K562 (cell line): Measurements from ENCODE around the gene RNFT2. TPM values are rescaled to one million over a fixed set of nuclear protein-coding genes. Genes with fewer than 3 reads are reported as not detected.
A peak's percentile ranks its signal among the peaks of the same experiment; 100 is the strongest.

Source experiments
- ATAC-seq: fragments of 200-7000 bp; cut with Tn5 transposase; 3 replicates; pipeline ENCODE4 v1.9.1; 2020; ENCODE audit warnings: moderate library complexity
- BruUV-seq: library from RNA; stranded (reverse); fragments of 400-500 nt; replicated peaks from 2 replicates; lab custom pipeline; 2021; lab: Mats Ljungman, UMichigan
- CTCF ChIA-PET: fragments of 300-600 bp; formaldehyde crosslinking; extraction: SDS; loops from one replicate; lab custom pipeline; 2021; ENCODE audit warnings: low intra/inter-chr PET ratio; lab: Yijun Ruan, JAX
- POLR2A ChIA-PET: fragments of 300-600, 350-650 bp; sonication (Branson Sonifier 250); formaldehyde crosslinking; extraction: SDS; loops from one replicate; lab custom pipeline; 2021; ENCODE audit warnings: antibody characterized with exemption, inconsistent platforms; lab: Yijun Ruan, JAX
- DNase-seq, 4 experiments: peaks; one replicate each; pipeline versions ENCODE4 v3.0.0 to v3.0.0-alpha.2; 2011 to 2018; ENCODE audit warnings: low spot score in 3 of 4, mixed read lengths in 3 of 4; ENCODE audit errors: extremely low read depth in 1 of 4
- FAIRE-seq: peaks from 2 replicates; lab custom pipeline; 2011; peaks lifted over from hg19 to GRCh38; lab: Jason Lieb, UNC
- H2AFZ ChIP-seq: 2 replicates; pipeline ENCODE4 v1.6.0; 2011; ENCODE audit warnings: low read depth, low read length, control low read depth, inconsistent platforms
- H3K27ac ChIP-seq: fragments of 200-600 bp; 3 replicates; pipeline ENCODE4 v1.8.0; 2011; ENCODE audit warnings: low read depth, mild to moderate bottlenecking, control low read depth, inconsistent platforms, low read length, moderate library complexity, mixed read lengths; ENCODE audit errors: extremely low read depth
- H3K27me3 ChIP-seq, 2 experiments: fragments of 300-600 bp in 1 of 2; 2 replicates in 1 of 2; 3 replicates in 1 of 2; pipeline versions ENCODE4 v1.6.0 to v1.8.0; 2011; ENCODE audit warnings: inconsistent platforms in 2 of 2, low read length in 2 of 2, mild to moderate bottlenecking in 1 of 2, mixed read lengths in 1 of 2, moderate library complexity in 1 of 2; ENCODE audit not compliant: control insufficient read depth in 2 of 2, insufficient read depth in 2 of 2
- H3K36me3 ChIP-seq: fragments of 300-600 bp; 3 replicates; pipeline ENCODE4 v1.8.0; 2011; ENCODE audit warnings: mild to moderate bottlenecking, low read length, inconsistent platforms; ENCODE audit not compliant: control insufficient read depth, insufficient read depth
- H3K4me1 ChIP-seq, 2 experiments: fragments of 200-600 bp in 1 of 2; replicated peaks in 1 of 2; 2 replicates in 1 of 2; 3 replicates in 1 of 2; pipeline versions ENCODE4 v1.5.1 to v1.8.0; 2011; ENCODE audit warnings: inconsistent platforms in 2 of 2, low read length in 2 of 2, mild to moderate bottlenecking in 1 of 2, mixed read lengths in 1 of 2, moderate library complexity in 1 of 2; ENCODE audit not compliant: control insufficient read depth in 2 of 2, insufficient read depth in 2 of 2
- H3K4me2 ChIP-seq: 2 replicates; pipeline ENCODE4 v1.6.1; 2011; ENCODE audit warnings: low read length, control low read depth, inconsistent platforms, mixed read lengths; ENCODE audit not compliant: insufficient read depth
- H3K4me3 ChIP-seq: fragments of 200-600 bp; sonication (generic), shearing (Covaris generic); 2 replicates; pipeline ENCODE4 v1.5.1; 2016; ENCODE audit warnings: control low read depth, inconsistent platforms
- H3K79me2 ChIP-seq: fragments of 200-600 bp; 3 replicates; pipeline ENCODE4 v1.8.0; 2011; ENCODE audit warnings: low read length, inconsistent platforms; ENCODE audit not compliant: control insufficient read depth, insufficient read depth
- H3K9ac ChIP-seq, 2 experiments: 2 replicates each; pipeline versions ENCODE4 v1.6.0 to v1.6.1; 2011; ENCODE audit warnings: low read depth in 2 of 2, low read length in 2 of 2, control low read depth in 1 of 2, inconsistent platforms in 1 of 2, mild to moderate bottlenecking in 1 of 2, mixed read lengths in 1 of 2; ENCODE audit not compliant: insufficient read depth in 1 of 2
- H3K9me1 ChIP-seq: one replicate; pipeline ENCODE4 v1.6.0; 2011; ENCODE audit warnings: inconsistent platforms, mild to moderate bottlenecking, low read length, moderate library complexity; ENCODE audit not compliant: control insufficient read depth, insufficient read depth
- H3K9me3 ChIP-seq: replicated peaks from 2 replicates; pipeline ENCODE4 v1.5.1; 2011; ENCODE audit warnings: low read depth, low read length, inconsistent platforms; ENCODE audit not compliant: control insufficient read depth, insufficient read depth
- H4K20me1 ChIP-seq: replicated peaks from 2 replicates; pipeline ENCODE4 v1.6.1; 2011; ENCODE audit warnings: low read length, inconsistent platforms, mixed read lengths; ENCODE audit not compliant: control insufficient read depth, insufficient read depth
- RBM25 ChIP-seq: fragments of 200-400 bp; formaldehyde crosslinking; IDR thresholded peaks from 2 replicates; pipeline ENCODE4 v1.6.1; 2018; ENCODE audit warnings: low read length, low read depth, moderate library complexity; ENCODE audit not compliant: severe bottlenecking
- SMAD2 ChIP-seq: fragments of 150-350 bp; IDR thresholded peaks from 2 replicates; pipeline ENCODE4 v1.6.1; 2014; ENCODE audit warnings: low read depth, mild to moderate bottlenecking, low read length
- ZNF212 ChIP-seq: fragments of 450-650 bp; formaldehyde crosslinking; IDR thresholded peaks from 2 replicates; pipeline ENCODE4 v1.4.0; 2020; ENCODE audit warnings: mild to moderate bottlenecking
- WGBS: fragments of 100-300 bp; shearing (Covaris generic); methylation state at CpG from one replicate; pipeline ENCODE4 v1.1.6; 2016; ENCODE audit warnings: low coverage, mixed read lengths; ENCODE audit not compliant: insufficient coverage; ENCODE audit errors: missing lambda C conversion rate; 5-methylcytosine and 5-hydroxymethylcytosine counted together
- in situ Hi-C: fragments of 300-500 bp; cut with MboI; formaldehyde crosslinking; loops from 4 replicates; pipeline ENCODE4 v1.15.0; 2018; ENCODE audit warnings: inconsistent platforms, mixed read lengths
- intact Hi-C: fragments of 100-400 bp; cut with micrococcal nuclease; formaldehyde crosslinking; loops from 2 replicates; pipeline ENCODE4 v1.14.2; 2022
- polyA plus RNA-seq, 8 experiments: library from polyadenylated mRNA; depleted of rRNA in 4 of 8; stranded (reverse) in 5 of 8; unstranded in 3 of 8; fragments of >200 nt; fragmentation: Nextera tagmentation in 2 of 8; fragmentation: Illumina TruSeq in 1 of 8; extraction: Ambion mirVana in 2 of 8; extraction: Trizol in 1 of 8; gene quantifications; 2 replicates each; pipeline versions ENCODE4 v1.2.1 to v1.2.3, GENCODE V29; 2011 to 2014; ENCODE audit warnings: inconsistent platforms in 1 of 8, missing spikeins in 1 of 8
- total RNA-seq, 7 experiments: library from RNA; depleted of rRNA in 6 of 7; stranded (reverse); fragments of >200 nt in 6 of 7; fragmentation: Illumina TruSeq in 2 of 7; extraction: Trizol in 2 of 7; gene quantifications; 2 replicates each; pipeline versions ENCODE4 v1.2.1 to v1.2.3, GENCODE V29; 2011 to 2021; ENCODE audit warnings: low replicate concordance in 1 of 7

The RNFT2 gene
- total and polyA plus RNA-seq, 9 of the 15 experiments (the other 6 are each of a cell fraction or from before 2014, with no cell fraction given), result 3.6 to 26.3 (median 9.5) TPM

DNA sequence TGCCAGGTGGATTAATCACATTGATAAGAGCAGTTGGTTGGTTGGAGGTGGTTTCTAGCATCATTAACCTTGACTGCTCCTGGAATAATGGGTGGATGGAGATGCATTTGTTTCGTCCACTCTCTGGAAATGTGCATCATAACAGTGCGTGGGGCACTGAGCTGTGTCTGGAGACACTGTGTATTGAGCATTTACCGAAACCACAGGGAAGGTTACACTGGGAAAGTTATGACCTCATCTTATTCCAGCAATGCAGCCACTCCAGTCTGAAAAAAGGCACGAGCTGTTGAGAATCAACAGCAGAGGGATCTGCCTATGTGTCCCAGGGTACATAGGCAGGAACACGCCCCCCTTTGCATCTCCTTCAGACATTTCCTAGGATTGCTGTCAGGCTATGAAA is 27.2 kb downstream of the RNFT2 start:
- BruUV-seq, result no TSS peak
- Histone ChIP-seq H3K9ac (no peak overlapping the region), H3K27ac (no peak overlapping the region), H3K9me3 (no peaks in the 10 kb centered on the region), H3K36me3 (peaks cover 6% of the 10 kb centered on the region; the same call in 1 of the 3 replicates), H3K4me3 (no peak overlapping the region), H4K20me1 (no peaks in the 10 kb centered on the region; the same call in 1 of the 2 replicates), H3K79me2 (peaks cover 17% of the 10 kb centered on the region; the same call in 2 of the 3 replicates), H3K4me1 (peaks cover 0 to 4% of the 10 kb centered on the region in 2 experiments; a peak in 1 of 5 replicates), H3K9me1 (peaks cover 4% of the 10 kb centered on the region), H2AFZ (no peak overlapping the region), H3K27me3 (no peaks in the 10 kb centered on the region), H3K4me2 (no peak overlapping the region)
- intact Hi-C loops, result no loop called here
- FAIRE-seq (no peak), DNase-seq (no peak), ATAC-seq (no peak)
- TF ChIP-seq ZNF212 (CRISPR knock-in tag), result no peak
- 42% methylated on average over 5 of the region's 5 CpGs for whole genome bisulfite sequencing
- ChIA-PET CTCF (interaction anchor here (0.6 kb wide), 1 partner anchor 61 kb away, joined by 3 read pairs; no protein-coding TSS in a partner anchor), POLR2A (no interaction called here)
- in situ Hi-C loops, result no loop called here

DNA sequence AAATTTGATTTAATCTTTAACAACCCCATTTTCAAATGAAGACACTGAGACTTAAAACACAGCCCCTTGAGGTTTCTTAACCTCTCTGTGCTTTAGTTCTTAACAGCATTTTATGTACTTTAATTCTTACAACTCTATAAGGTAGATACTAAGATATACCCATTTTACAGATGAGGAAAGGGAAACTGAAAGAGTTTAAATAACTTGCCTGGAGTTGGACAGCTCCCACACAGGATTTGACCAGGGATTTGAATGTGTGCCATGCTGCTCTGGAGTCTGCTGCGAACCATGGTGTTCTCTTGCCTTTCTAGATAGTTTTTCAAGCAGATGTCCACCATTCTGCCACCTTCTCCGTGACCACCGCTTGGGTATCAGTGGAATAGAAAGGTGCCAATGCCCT is 28.2 kb downstream of the RNFT2 start:
- 90% methylated on average over 3 of the region's 3 CpGs for WGBS
- Histone ChIP-seq H3K79me2 (peaks cover 6% of the 10 kb centered on the region; the same call in 2 of the 3 replicates), H4K20me1 (no peaks in the 10 kb centered on the region; the same call in 1 of the 2 replicates), H3K9me3 (no peaks in the 10 kb centered on the region), H3K4me3 (no peak overlapping the region)
- TF ChIP-seq SMAD2, result no peak
- TF ChIP-seq RBM25, result peak; percentile 52
- TF ChIP-seq, all 486 proteins: peak for 1
- Histone ChIP-seq H3K9ac (no peak overlapping the region), H3K27ac (no peak overlapping the region), H2AFZ (no peak overlapping the region), H3K27me3 (no peaks in the 10 kb centered on the region), H3K36me3 (peaks cover 6% of the 10 kb centered on the region; the same call in 1 of the 3 replicates), H3K9me1 (peaks cover 4% of the 10 kb centered on the region), H3K4me2 (no peak overlapping the region), H3K4me1 (peaks cover 0 to 3% of the 10 kb centered on the region in 2 experiments; a peak in 1 of 5 replicates)
- ChIA-PET CTCF (no interaction called here), POLR2A (interaction anchor here (0.6 to 0.7 kb wide), 2 partner anchors 10 to 30 kb away, joined by 4 read pairs; no protein-coding TSS in a partner anchor)
- no peak for DNase-seq
- in situ Hi-C loops, result no loop called here
- no TSS peak for BruUV-seq
- ATAC-seq, result no peak
- intact Hi-C loops, result no loop called here
- FAIRE-seq, result no peak
